Tibial nerve (tissue), 3 donors: Measurements from ENCODE around the gene KSR2.

Experiments
- POLR2A ChIP-seq, 2 donors: fragments of 450-650 bp; IDR thresholded peaks; one replicate each; pipeline ENCODE4 v1.6.1; 2017; ENCODE audit warnings: antibody characterized with exemption in 2 of 2, mild to moderate bottlenecking in 2 of 2, moderate library complexity in 2 of 2
- TF ChIP-seq, protein P1 (sequence below), 5 experiments: fragments of 200-600 bp in 3 of 5; fragments of 450-650 bp in 2 of 5; sonication (generic) in 3 of 5; IDR thresholded peaks; one replicate each; pipeline ENCODE4 v1.5.1; 2016 to 2019; ENCODE audit warnings: antibody characterized with exemption in 5 of 5, mild to moderate bottlenecking in 3 of 5, moderate library complexity in 2 of 5

DNA sequence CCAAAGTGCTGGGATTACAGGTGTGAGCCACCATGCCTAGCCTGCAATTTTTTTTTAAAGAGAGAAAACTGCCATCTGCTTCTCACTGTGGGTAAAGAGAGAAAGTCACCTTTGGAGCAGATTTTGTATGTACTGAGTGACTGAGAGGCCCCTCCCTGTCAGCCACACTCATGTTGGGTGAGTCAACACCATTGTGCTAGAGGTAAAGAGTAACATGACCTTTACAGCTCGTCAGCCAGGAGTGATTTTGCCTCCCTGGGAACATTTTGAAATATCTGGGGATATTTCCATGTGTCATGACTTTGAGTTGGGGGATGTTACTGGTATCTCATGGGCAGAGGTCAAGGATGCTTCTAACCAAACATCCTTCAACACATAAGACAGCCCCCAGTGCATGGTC is 115.2 kb downstream of the KSR2 start:
- TF ChIP-seq, protein P1, sequence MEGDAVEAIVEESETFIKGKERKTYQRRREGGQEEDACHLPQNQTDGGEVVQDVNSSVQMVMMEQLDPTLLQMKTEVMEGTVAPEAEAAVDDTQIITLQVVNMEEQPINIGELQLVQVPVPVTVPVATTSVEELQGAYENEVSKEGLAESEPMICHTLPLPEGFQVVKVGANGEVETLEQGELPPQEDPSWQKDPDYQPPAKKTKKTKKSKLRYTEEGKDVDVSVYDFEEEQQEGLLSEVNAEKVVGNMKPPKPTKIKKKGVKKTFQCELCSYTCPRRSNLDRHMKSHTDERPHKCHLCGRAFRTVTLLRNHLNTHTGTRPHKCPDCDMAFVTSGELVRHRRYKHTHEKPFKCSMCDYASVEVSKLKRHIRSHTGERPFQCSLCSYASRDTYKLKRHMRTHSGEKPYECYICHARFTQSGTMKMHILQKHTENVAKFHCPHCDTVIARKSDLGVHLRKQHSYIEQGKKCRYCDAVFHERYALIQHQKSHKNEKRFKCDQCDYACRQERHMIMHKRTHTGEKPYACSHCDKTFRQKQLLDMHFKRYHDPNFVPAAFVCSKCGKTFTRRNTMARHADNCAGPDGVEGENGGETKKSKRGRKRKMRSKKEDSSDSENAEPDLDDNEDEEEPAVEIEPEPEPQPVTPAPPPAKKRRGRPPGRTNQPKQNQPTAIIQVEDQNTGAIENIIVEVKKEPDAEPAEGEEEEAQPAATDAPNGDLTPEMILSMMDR (IDR thresholded peaks at IDR 0.05): no peak
- TF ChIP-seq POLR2A (IDR thresholded peaks at IDR 0.05): no peak
